Measurements from ENCODE around the gene GJA4. TPM values are rescaled to one million over a fixed set of nuclear protein-coding genes. Genes with fewer than 3 reads are reported as not detected.
"Not testable (repeated sequence)": the region's sequence is repeated elsewhere in the genome, so short reads cannot be mapped to it uniquely, and the experiment has no call there.

The GJA4 gene
- total RNA-seq, 4 donors from 2014 or later, result 5.3 to 15.2 (median 11.8) TPM

- H3K27me3 ChIP-seq, result no peaks in the 10 kb centered on the region
- H3K4me3 ChIP-seq, result no peak overlapping the region
- no peaks in the 10 kb centered on the region for H3K36me3 ChIP-seq
- TF ChIP-seq CTCF (IDR thresholded peaks at IDR 0.05) (no peak), EP300 (IDR thresholded peaks at IDR 0.05) (no peak), POLR2A (IDR thresholded peaks at IDR 0.05) (no peak), POLR2AphosphoS5 (IDR thresholded peaks at IDR 0.05) (no peak)
- no peak overlapping the region for H3K27ac ChIP-seq
- 71% methylated on average over 3 of the region's 3 CpGs for WGBS
- peaks cover 9% of the 10 kb centered on the region for H3K4me1 ChIP-seq
- DNase-seq (ENCODE audit: low spot score in 2 of 2), result no peak
- H3K9me3 ChIP-seq, result no peaks in the 10 kb centered on the region
Measured at GRCh38 chr1:34768856-34769255, 23.9 kb upstream of the GJA4 start.

- peak overlapping the region; percentile 56 for H3K27ac ChIP-seq
- no peaks in the 10 kb centered on the region for H3K9me3 ChIP-seq
- 59% methylated on average over 5 of the region's 5 CpGs for WGBS
Measured at GRCh38 chr1:34770891-34771504, 21.8 kb upstream of the GJA4 start.

GRCh38 chr1:34771573-34772371 lies 21.0 kb upstream of the GJA4 start:
- Histone ChIP-seq H3K4me3 (no peak overlapping the region), H3K27ac (peak overlapping the region; percentile 56), H3K9me3 (no peaks in the 10 kb centered on the region), H3K27me3 (peaks cover 2% of the 10 kb centered on the region), H3K36me3 (no peaks in the 10 kb centered on the region), H3K4me1 (peaks cover 9% of the 10 kb centered on the region)
- no peak for DNase-seq (ENCODE audit: low spot score in 2 of 2)
- 79% methylated on average over 16 of the region's 16 CpGs for WGBS
- no peak for TF ChIP-seq CTCF (IDR thresholded peaks at IDR 0.05)
- TF ChIP-seq POLR2A (IDR thresholded peaks at IDR 0.05), result no peak
- TF ChIP-seq POLR2AphosphoS5 (IDR thresholded peaks at IDR 0.05), result no peak
- no peak for TF ChIP-seq EP300 (IDR thresholded peaks at IDR 0.05)

More at GRCh38 chr1:34770891-34771504, 21.8 kb upstream of the GJA4 start:
- Histone ChIP-seq H3K27me3 (peaks cover 2% of the 10 kb centered on the region), H3K4me3 (no peak overlapping the region), H3K4me1 (peaks cover 9% of the 10 kb centered on the region), H3K36me3 (no peaks in the 10 kb centered on the region)
- TF ChIP-seq POLR2AphosphoS5 (IDR thresholded peaks at IDR 0.05), result no peak
- no peak for TF ChIP-seq POLR2A (IDR thresholded peaks at IDR 0.05)
- no peak for TF ChIP-seq CTCF (IDR thresholded peaks at IDR 0.05)
- TF ChIP-seq EP300 (IDR thresholded peaks at IDR 0.05), result no peak
- DNase-seq (ENCODE audit: low spot score in 2 of 2), result no peak

- not testable (repeated sequence) for DNase-seq (ENCODE audit: low spot score in 2 of 2); H3K27me3 ChIP-seq; H3K4me3 ChIP-seq; H3K9me3 ChIP-seq; H3K36me3 ChIP-seq; H3K27ac ChIP-seq
- 82% methylated on average over 4 of the region's 4 CpGs for WGBS
- H3K4me1 ChIP-seq, result peaks cover 12% of the 10 kb centered on the region
Measured at GRCh38 chr1:34773114-34773513, 19.7 kb upstream of the GJA4 start.

GRCh38 chr1:34774957-34775356 lies 17.8 kb upstream of the GJA4 start:
- Histone ChIP-seq H3K27ac (no peak overlapping the region), H3K27me3 (peaks cover 9% of the 10 kb centered on the region), H3K4me1 (peaks cover 26% of the 10 kb centered on the region), H3K4me3 (no peak overlapping the region), H3K9me3 (no peaks in the 10 kb centered on the region), H3K36me3 (no peaks in the 10 kb centered on the region)
- 67% methylated on average over 8 of the region's 8 CpGs for WGBS
- TF ChIP-seq POLR2A (IDR thresholded peaks at IDR 0.05) (no peak), CTCF (IDR thresholded peaks at IDR 0.05) (no peak), POLR2AphosphoS5 (IDR thresholded peaks at IDR 0.05) (no peak), EP300 (IDR thresholded peaks at IDR 0.05) (no peak)
- no peak for DNase-seq (ENCODE audit: low spot score in 2 of 2)
